ENCODE results near the gene DPM2.

DNA sequence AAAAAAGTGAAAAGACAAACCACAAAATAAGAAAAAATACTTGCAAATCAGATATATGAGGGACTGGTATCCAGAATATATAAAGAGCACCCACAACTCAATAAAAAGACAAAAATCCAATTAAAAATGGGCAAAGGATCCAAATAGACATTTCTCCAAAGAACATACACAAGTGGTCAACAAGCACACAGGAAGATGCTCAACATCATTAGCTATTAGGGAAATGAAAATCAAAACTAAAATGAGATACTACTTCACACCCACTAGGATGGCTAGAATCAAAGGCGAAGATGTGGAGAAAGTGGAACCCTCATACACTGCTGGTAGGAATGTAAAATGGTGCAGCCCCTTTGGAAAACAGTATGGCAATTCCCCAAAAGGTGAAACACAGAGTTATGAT lies 21.1 kb upstream of the DPM2 start:
- TF ChIP-seq, protein P1, sequence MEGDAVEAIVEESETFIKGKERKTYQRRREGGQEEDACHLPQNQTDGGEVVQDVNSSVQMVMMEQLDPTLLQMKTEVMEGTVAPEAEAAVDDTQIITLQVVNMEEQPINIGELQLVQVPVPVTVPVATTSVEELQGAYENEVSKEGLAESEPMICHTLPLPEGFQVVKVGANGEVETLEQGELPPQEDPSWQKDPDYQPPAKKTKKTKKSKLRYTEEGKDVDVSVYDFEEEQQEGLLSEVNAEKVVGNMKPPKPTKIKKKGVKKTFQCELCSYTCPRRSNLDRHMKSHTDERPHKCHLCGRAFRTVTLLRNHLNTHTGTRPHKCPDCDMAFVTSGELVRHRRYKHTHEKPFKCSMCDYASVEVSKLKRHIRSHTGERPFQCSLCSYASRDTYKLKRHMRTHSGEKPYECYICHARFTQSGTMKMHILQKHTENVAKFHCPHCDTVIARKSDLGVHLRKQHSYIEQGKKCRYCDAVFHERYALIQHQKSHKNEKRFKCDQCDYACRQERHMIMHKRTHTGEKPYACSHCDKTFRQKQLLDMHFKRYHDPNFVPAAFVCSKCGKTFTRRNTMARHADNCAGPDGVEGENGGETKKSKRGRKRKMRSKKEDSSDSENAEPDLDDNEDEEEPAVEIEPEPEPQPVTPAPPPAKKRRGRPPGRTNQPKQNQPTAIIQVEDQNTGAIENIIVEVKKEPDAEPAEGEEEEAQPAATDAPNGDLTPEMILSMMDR (IDR thresholded peaks at IDR 0.05) = no peak
- TF ChIP-seq EZH2 (IDR thresholded peaks at IDR 0.05) = no peak
- TF ChIP-seq EZH2phosphoT487 (IDR thresholded peaks at IDR 0.05) = no peak
